ENCODE measurements around the gene PROKR1. TPM values are rescaled to one million over a fixed set of nuclear protein-coding genes. Genes with fewer than 3 reads are reported as not detected.

The PROKR1 gene
- total RNA-seq, 1 donor from 2014 or later = not detected

- Mint-ChIP-seq H3K36me3 (ENCODE audit: low read depth) (no peaks in the 10 kb centered on the region), H3K27me3 (ENCODE audit: insufficient read depth) (peaks cover 13% of the 10 kb centered on the region), H3K4me3 (no peak overlapping the region), H3K9me3 (peaks cover 6% of the 10 kb centered on the region), H3K27ac (no peak overlapping the region), H3K4me1 (ENCODE audit: low read depth) (no peaks in the 10 kb centered on the region)
- intact Hi-C loops (cut with micrococcal nuclease) = no loop called here
- no peak for DNase-seq (ENCODE audit: low spot score)
Observed at GRCh38 chr2:68623820-68624219, 19.6 kb upstream of the PROKR1 start.

GRCh38 chr2:68627615-68628014 lies 15.8 kb upstream of the PROKR1 start:
- Mint-ChIP-seq H3K4me3 (no peak overlapping the region), H3K9me3 (no peaks in the 10 kb centered on the region), H3K36me3 (ENCODE audit: low read depth) (no peaks in the 10 kb centered on the region), H3K27ac (no peak overlapping the region), H3K27me3 (ENCODE audit: insufficient read depth) (peaks cover 33% of the 10 kb centered on the region), H3K4me1 (ENCODE audit: low read depth) (no peaks in the 10 kb centered on the region)
- intact Hi-C loops (cut with micrococcal nuclease) = no loop called here
- DNase-seq (ENCODE audit: low spot score) = no peak

GRCh38 chr2:68632021-68632420 lies 11.4 kb upstream of the PROKR1 start:
- H3K36me3 Mint-ChIP-seq (ENCODE audit: low read depth) = no peaks in the 10 kb centered on the region
- H3K9me3 Mint-ChIP-seq = no peaks in the 10 kb centered on the region
- no peak overlapping the region for H3K27ac Mint-ChIP-seq
- no peak for DNase-seq (ENCODE audit: low spot score)
- no peak overlapping the region for H3K4me3 Mint-ChIP-seq
- no peaks in the 10 kb centered on the region for H3K4me1 Mint-ChIP-seq (ENCODE audit: low read depth)
- intact Hi-C loops (cut with micrococcal nuclease) = no loop called here
- H3K27me3 Mint-ChIP-seq (ENCODE audit: insufficient read depth) = peaks cover 33% of the 10 kb centered on the region

GRCh38 chr2:68637047-68637446 lies 6.3 kb upstream of the PROKR1 start:
- peaks cover 3% of the 10 kb centered on the region for H3K36me3 Mint-ChIP-seq (ENCODE audit: low read depth)
- no peaks in the 10 kb centered on the region for H3K4me1 Mint-ChIP-seq (ENCODE audit: low read depth)
- peaks cover 24% of the 10 kb centered on the region for H3K27me3 Mint-ChIP-seq (ENCODE audit: insufficient read depth)
- peaks cover 5% of the 10 kb centered on the region for H3K9me3 Mint-ChIP-seq
- no peak overlapping the region for H3K27ac Mint-ChIP-seq
- no peak for DNase-seq (ENCODE audit: low spot score)
- intact Hi-C loops (cut with micrococcal nuclease) = no loop called here
- no peak overlapping the region for H3K4me3 Mint-ChIP-seq

GRCh38 chr2:68643874-68644485 lies 601 bp downstream of the PROKR1 start:
- H3K27ac Mint-ChIP-seq = no peak overlapping the region
- intact Hi-C loops (cut with micrococcal nuclease) = loop anchor here (1.0 kb wide), 1 partner anchor 9 kb away; no protein-coding TSS in a partner anchor
- peaks cover 12% of the 10 kb centered on the region for H3K4me1 Mint-ChIP-seq (ENCODE audit: low read depth)
- peaks cover 60% of the 10 kb centered on the region for H3K27me3 Mint-ChIP-seq (ENCODE audit: insufficient read depth)
- no peak for DNase-seq (ENCODE audit: low spot score)
- peak overlapping the region; percentile 8 for H3K4me3 Mint-ChIP-seq
- H3K36me3 Mint-ChIP-seq (ENCODE audit: low read depth) = peaks cover 3% of the 10 kb centered on the region
- H3K9me3 Mint-ChIP-seq = peaks cover 5% of the 10 kb centered on the region

GRCh38 chr2:68645523-68645922 lies 2.1 kb downstream of the PROKR1 start:
- Mint-ChIP-seq H3K9me3 (peaks cover 5% of the 10 kb centered on the region), H3K4me3 (no peak overlapping the region), H3K27ac (no peak overlapping the region), H3K4me1 (ENCODE audit: low read depth) (peaks cover 13% of the 10 kb centered on the region), H3K36me3 (ENCODE audit: low read depth) (peaks cover 3% of the 10 kb centered on the region), H3K27me3 (ENCODE audit: insufficient read depth) (peaks cover 69% of the 10 kb centered on the region)
- intact Hi-C loops (cut with micrococcal nuclease) = no loop called here
- no peak for DNase-seq (ENCODE audit: low spot score)

- H3K9me3 Mint-ChIP-seq = no peaks in the 10 kb centered on the region
- intact Hi-C loops (cut with micrococcal nuclease) = no loop called here
Observed at GRCh38 chr2:68646303-68646702, 2.9 kb downstream of the PROKR1 start.

GRCh38 chr2:68650645-68651044 lies 7.3 kb downstream of the PROKR1 start:
- no peaks in the 10 kb centered on the region for H3K36me3 Mint-ChIP-seq (ENCODE audit: low read depth)
- H3K27ac Mint-ChIP-seq = no peak overlapping the region
- intact Hi-C loops (cut with micrococcal nuclease) = loop anchor here (5.0 to 10.0 kb wide), 2 partner anchors 182 to 396 kb away; partner anchors contain the start of gene PPP3R1
- H3K4me1 Mint-ChIP-seq (ENCODE audit: low read depth) = peaks cover 55% of the 10 kb centered on the region
- H3K27me3 Mint-ChIP-seq (ENCODE audit: insufficient read depth) = peaks cover 40% of the 10 kb centered on the region
- no peak overlapping the region for H3K4me3 Mint-ChIP-seq
- no peaks in the 10 kb centered on the region for H3K9me3 Mint-ChIP-seq
- DNase-seq (ENCODE audit: low spot score) = no peak

More at GRCh38 chr2:68646303-68646702, 2.9 kb downstream of the PROKR1 start:
- Mint-ChIP-seq H3K27ac (no peak overlapping the region), H3K27me3 (ENCODE audit: insufficient read depth) (peaks cover 66% of the 10 kb centered on the region), H3K4me3 (no peak overlapping the region), H3K36me3 (ENCODE audit: low read depth) (no peaks in the 10 kb centered on the region), H3K4me1 (ENCODE audit: low read depth) (peaks cover 21% of the 10 kb centered on the region)
- DNase-seq (ENCODE audit: low spot score) = no peak

GRCh38 chr2:68653034-68653433 lies 9.7 kb downstream of the PROKR1 start:
- DNase-seq (ENCODE audit: low spot score) = no peak
- peak overlapping the region; percentile 16 for H3K4me3 Mint-ChIP-seq
- intact Hi-C loops (cut with micrococcal nuclease) = loop anchor here (1.0 to 10.0 kb wide), 13 partner anchors 10 to 402 kb away; partner anchors contain the start of genes APLF, ARHGAP25, FBXO48 and PPP3R1
- H3K27me3 Mint-ChIP-seq (ENCODE audit: insufficient read depth) = peaks cover 27% of the 10 kb centered on the region
- H3K36me3 Mint-ChIP-seq (ENCODE audit: low read depth) = no peaks in the 10 kb centered on the region
- H3K4me1 Mint-ChIP-seq (ENCODE audit: low read depth) = peaks cover 49% of the 10 kb centered on the region
- peak overlapping the region; percentile 9 for H3K27ac Mint-ChIP-seq
- no peaks in the 10 kb centered on the region for H3K9me3 Mint-ChIP-seq

GRCh38 chr2:68653538-68653982 lies 10.2 kb downstream of the PROKR1 start:
- DNase-seq (ENCODE audit: low spot score) = peak; percentile 51
- Mint-ChIP-seq H3K4me1 (ENCODE audit: low read depth) (peaks cover 47% of the 10 kb centered on the region), H3K36me3 (ENCODE audit: low read depth) (no peaks in the 10 kb centered on the region), H3K27me3 (ENCODE audit: insufficient read depth) (peaks cover 26% of the 10 kb centered on the region), H3K9me3 (no peaks in the 10 kb centered on the region), H3K27ac (peak overlapping the region; percentile 64), H3K4me3 (peak overlapping the region; percentile 8)
- intact Hi-C loops (cut with micrococcal nuclease) = loop anchor here (1.0 to 10.0 kb wide), 13 partner anchors 10 to 401 kb away; partner anchors contain the start of genes APLF, ARHGAP25, FBXO48 and PPP3R1

- Mint-ChIP-seq H3K9me3 (no peaks in the 10 kb centered on the region), H3K4me3 (no peak overlapping the region), H3K27ac (no peak overlapping the region), H3K27me3 (ENCODE audit: insufficient read depth) (peaks cover 23% of the 10 kb centered on the region), H3K4me1 (ENCODE audit: low read depth) (peaks cover 23% of the 10 kb centered on the region), H3K36me3 (ENCODE audit: low read depth) (no peaks in the 10 kb centered on the region)
- intact Hi-C loops (cut with micrococcal nuclease) = loop anchor here (10.0 kb wide), 1 partner anchor 403 kb away; the partner anchor contains the start of gene PPP3R1
- no peak for DNase-seq (ENCODE audit: low spot score)
Observed at GRCh38 chr2:68658266-68658665, 14.9 kb downstream of the PROKR1 start.

GRCh38 chr2:68659081-68659480 lies 15.7 kb downstream of the PROKR1 start:
- Mint-ChIP-seq H3K4me3 (no peak overlapping the region), H3K4me1 (ENCODE audit: low read depth) (peaks cover 20% of the 10 kb centered on the region), H3K27me3 (ENCODE audit: insufficient read depth) (peaks cover 23% of the 10 kb centered on the region), H3K27ac (no peak overlapping the region), H3K9me3 (no peaks in the 10 kb centered on the region), H3K36me3 (ENCODE audit: low read depth) (no peaks in the 10 kb centered on the region)
- no peak for DNase-seq (ENCODE audit: low spot score)
- intact Hi-C loops (cut with micrococcal nuclease) = loop anchor here (10.0 kb wide), 1 partner anchor 404 kb away; the partner anchor contains the start of gene PPP3R1

- H3K36me3 Mint-ChIP-seq (ENCODE audit: low read depth) = no peaks in the 10 kb centered on the region
- DNase-seq (ENCODE audit: low spot score) = no peak
- peaks cover 10% of the 10 kb centered on the region for H3K4me1 Mint-ChIP-seq (ENCODE audit: low read depth)
- H3K4me3 Mint-ChIP-seq = no peak overlapping the region
- peaks cover 3% of the 10 kb centered on the region for H3K9me3 Mint-ChIP-seq
- intact Hi-C loops (cut with micrococcal nuclease) = no loop called here
- H3K27me3 Mint-ChIP-seq (ENCODE audit: insufficient read depth) = peaks cover 26% of the 10 kb centered on the region
- no peak overlapping the region for H3K27ac Mint-ChIP-seq
Observed at GRCh38 chr2:68660658-68661057, 17.3 kb downstream of the PROKR1 start.
